ENCODE results near the gene FGFR1OP2. TPM values are rescaled to one million over a fixed set of nuclear protein-coding genes. Genes with fewer than 3 reads are reported as not detected.

FGFR1OP2 gene
- polyA plus RNA-seq, 1 of the 3 experiments (the other 2 are of a cell fraction), result 20.6 TPM

DNA sequence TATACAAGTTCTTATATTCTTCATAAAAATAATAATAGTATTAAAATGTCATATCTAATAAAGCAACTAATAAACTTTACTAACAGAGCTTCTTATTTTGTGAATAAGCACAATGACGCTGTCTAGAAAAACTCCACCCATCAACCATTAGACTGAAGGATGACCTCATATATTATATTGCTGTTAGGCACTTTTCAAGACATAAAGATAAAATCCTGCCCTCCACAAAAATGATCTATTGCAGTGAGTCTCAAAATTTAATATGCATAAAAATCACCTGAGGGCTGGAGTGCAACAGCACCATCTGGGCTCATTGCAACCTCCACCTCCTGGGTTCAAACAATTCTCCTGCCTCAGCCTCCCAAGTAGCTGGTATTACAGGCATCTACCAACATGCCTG lies 55.8 kb downstream of the FGFR1OP2 start:
- CTCF ChIA-PET, result interaction anchor here (1.3 kb wide), 1 partner anchor 20 kb away, joined by 7 read pairs; the partner anchor contains the start of gene TM7SF3
- H3K9ac ChIP-seq, result no peak overlapping the region
- H3F3A ChIP-seq (replicated peaks; ENCODE audit: insufficient read depth), result no peaks in the 10 kb centered on the region
- H3K36me3 ChIP-seq (replicated peaks in 1 of 2; ENCODE audit: control insufficient read depth in 1 of 2, insufficient read depth in 2 of 2, low read length in 1 of 2), result peaks cover 28 to 51% of the 10 kb centered on the region in 2 experiments
- no peak overlapping the region for H3K4me2 ChIP-seq
- H3K79me2 ChIP-seq (ENCODE audit: insufficient read depth), result no peaks in the 10 kb centered on the region
- H3K27ac ChIP-seq (ENCODE audit: low read depth in 2 of 2, low read length in 1 of 2), result no peak overlapping the region
- POLR2A ChIA-PET, result no interaction called here
- no peak for TF ChIP-seq EZH2phosphoT487 (IDR thresholded peaks at IDR 0.05; ENCODE audit: borderline replicate concordance, low read depth)
- TF ChIP-seq, protein P1, sequence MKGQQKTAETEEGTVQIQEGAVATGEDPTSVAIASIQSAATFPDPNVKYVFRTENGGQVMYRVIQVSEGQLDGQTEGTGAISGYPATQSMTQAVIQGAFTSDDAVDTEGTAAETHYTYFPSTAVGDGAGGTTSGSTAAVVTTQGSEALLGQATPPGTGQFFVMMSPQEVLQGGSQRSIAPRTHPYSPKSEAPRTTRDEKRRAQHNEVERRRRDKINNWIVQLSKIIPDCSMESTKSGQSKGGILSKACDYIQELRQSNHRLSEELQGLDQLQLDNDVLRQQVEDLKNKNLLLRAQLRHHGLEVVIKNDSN (IDR thresholded peaks at IDR 0.05; ENCODE audit: borderline replicate concordance, low read depth), result no peak
- TF ChIP-seq RFX5 (IDR thresholded peaks at IDR 0.05; ENCODE audit: low read length), result no peak
- no peak for TF ChIP-seq SIN3A (IDR thresholded peaks at IDR 0.05; ENCODE audit: borderline replicate concordance, low read depth, low read length)
- TF ChIP-seq FOXM1 (IDR thresholded peaks at IDR 0.05; ENCODE audit: low read depth), result no peak
- no peaks in the 10 kb centered on the region for H4K20me1 ChIP-seq (ENCODE audit: insufficient read depth)
- no peaks in the 10 kb centered on the region for H3K4me1 ChIP-seq (ENCODE audit: control insufficient read depth in 1 of 2, insufficient read depth in 2 of 2, low read depth in 1 of 2, low read length in 1 of 2)
- no peaks in the 10 kb centered on the region for H3K27me3 ChIP-seq (ENCODE audit: insufficient read depth)
- no peaks in the 10 kb centered on the region for H3K9me2 ChIP-seq
- 91% methylated on average over 1 of the region's 1 CpG for WGBS (ENCODE audit: low lambda C conversion rate)
- H3K4me3 ChIP-seq (ENCODE audit: low read depth in 2 of 2, low read length in 1 of 2), result no peak overlapping the region
- no peaks in the 10 kb centered on the region for H3K9me3 ChIP-seq
- DNase-seq, result no peak
- H2AFZ ChIP-seq (ENCODE audit: low read depth), result no peak overlapping the region

GRCh38 chr12:26995706-26996105 lies 57.4 kb downstream of the FGFR1OP2 start:
- DNase-seq, result no peak
- WGBS (ENCODE audit: low lambda C conversion rate), result 91% methylated on average over 2 of the region's 2 CpGs
- TF ChIP-seq CHD2 (IDR thresholded peaks at IDR 0.05; ENCODE audit: low read length, partially characterized antibody) (no peak), NFIC (IDR thresholded peaks at IDR 0.05; ENCODE audit: borderline replicate concordance) (no peak), IRF3 (IDR thresholded peaks at IDR 0.05; ENCODE audit: low read depth, low read length) (no peak), RAD21 (IDR thresholded peaks at IDR 0.05; ENCODE audit: low read length) (no peak), POLR2AphosphoS5 (IDR thresholded peaks at IDR 0.05; ENCODE audit: low read depth, low read length) (no peak)
- ChIA-PET CTCF (no interaction called here), POLR2A (no interaction called here)
- H3K9me3 ChIP-seq, result no peaks in the 10 kb centered on the region
- no peak overlapping the region for H3K4me2 ChIP-seq
- no peak overlapping the region for H3K27ac ChIP-seq (ENCODE audit: low read depth in 2 of 2, low read length in 1 of 2)
- no peaks in the 10 kb centered on the region for H4K20me1 ChIP-seq (ENCODE audit: insufficient read depth)
- H3K9ac ChIP-seq, result no peak overlapping the region
- no peak overlapping the region for H3K4me3 ChIP-seq (ENCODE audit: low read depth in 2 of 2, low read length in 1 of 2)
- H3K36me3 ChIP-seq (replicated peaks in 1 of 2; ENCODE audit: control insufficient read depth in 1 of 2, insufficient read depth in 2 of 2, low read length in 1 of 2), result peaks cover 31 to 47% of the 10 kb centered on the region in 2 experiments
- H3F3A ChIP-seq (replicated peaks; ENCODE audit: insufficient read depth), result no peaks in the 10 kb centered on the region
- no peaks in the 10 kb centered on the region for H3K9me2 ChIP-seq
- no peaks in the 10 kb centered on the region for H3K4me1 ChIP-seq (ENCODE audit: control insufficient read depth in 1 of 2, insufficient read depth in 2 of 2, low read depth in 1 of 2, low read length in 1 of 2)
- H3K79me2 ChIP-seq (ENCODE audit: insufficient read depth), result no peaks in the 10 kb centered on the region
- no peak overlapping the region for H2AFZ ChIP-seq (ENCODE audit: low read depth)
- no peaks in the 10 kb centered on the region for H3K27me3 ChIP-seq (ENCODE audit: insufficient read depth)

- H3K9ac ChIP-seq, result no peak overlapping the region
- no peak for DNase-seq
- H2AFZ ChIP-seq (ENCODE audit: low read depth), result no peak overlapping the region
- H3K4me1 ChIP-seq (ENCODE audit: control insufficient read depth in 1 of 2, insufficient read depth in 2 of 2, low read depth in 1 of 2, low read length in 1 of 2), result 0 out of 4 replicates have a peak, but pooled peaks cover 0 to 6% of the 10 kb centered on the region in 2 experiments
- ChIA-PET POLR2A (no interaction called here), CTCF (interaction anchor here (0.7 to 2.3 kb wide), 2 partner anchors 14 to 151 kb away, joined by 3 to 5 read pairs; no protein-coding TSS in a partner anchor)
- no peak overlapping the region for H3K27ac ChIP-seq (ENCODE audit: low read depth in 2 of 2, low read length in 1 of 2)
- H3F3A ChIP-seq (replicated peaks; ENCODE audit: insufficient read depth), result no peaks in the 10 kb centered on the region
- no peaks in the 10 kb centered on the region for H3K9me3 ChIP-seq
- H3K4me2 ChIP-seq, result no peak overlapping the region
- no peaks in the 10 kb centered on the region for H3K9me2 ChIP-seq
- no peak overlapping the region for H3K4me3 ChIP-seq (ENCODE audit: low read depth in 2 of 2, low read length in 1 of 2)
- WGBS (ENCODE audit: low lambda C conversion rate), result 94% methylated on average over 2 of the region's 2 CpGs
- peaks cover 31 to 40% of the 10 kb centered on the region in 2 experiments for H3K36me3 ChIP-seq (replicated peaks in 1 of 2; ENCODE audit: control insufficient read depth in 1 of 2, insufficient read depth in 2 of 2, low read length in 1 of 2)
- H3K27me3 ChIP-seq (ENCODE audit: insufficient read depth), result no peaks in the 10 kb centered on the region
- H4K20me1 ChIP-seq (ENCODE audit: insufficient read depth), result 0 out of 2 replicates have a peak, but pooled peaks cover 4% of the 10 kb centered on the region
- TF ChIP-seq RAD21 (IDR thresholded peaks at IDR 0.05; ENCODE audit: low read length) (no peak), RFX5 (IDR thresholded peaks at IDR 0.05; ENCODE audit: low read length) (no peak), MXI1 (IDR thresholded peaks at IDR 0.05; ENCODE audit: low read depth, low read length) (no peak), MEF2A (IDR thresholded peaks at IDR 0.05; ENCODE audit: borderline replicate concordance, low read depth) (no peak)
- H3K79me2 ChIP-seq (ENCODE audit: insufficient read depth), result no peaks in the 10 kb centered on the region; the same call in 1 of the 2 replicates
These were observed 58.7 kb downstream of the FGFR1OP2 start for GRCh38 chr12:26997003-26997402.

Measured in SK-N-SH (cell line).